K562 (cell line): ENCODE data around the gene GOLGA6L2. TPM values are rescaled to one million over a fixed set of nuclear protein-coding genes. Genes with fewer than 3 reads are reported as not detected.

Source experiments
- ATAC-seq: fragments of 200-7000 bp; cut with Tn5 transposase; 3 replicates; pipeline ENCODE4 v1.9.1; 2020; ENCODE audit warnings: moderate library complexity
- BruUV-seq: library from RNA; stranded (reverse); fragments of 400-500 nt; replicated peaks from 2 replicates; lab custom pipeline; 2021; lab: Mats Ljungman, UMichigan
- CTCF ChIA-PET: fragments of 300-600 bp; formaldehyde crosslinking; extraction: SDS; loops from one replicate; lab custom pipeline; 2021; ENCODE audit warnings: low intra/inter-chr PET ratio; lab: Yijun Ruan, JAX
- POLR2A ChIA-PET: fragments of 300-600, 350-650 bp; sonication (Branson Sonifier 250); formaldehyde crosslinking; extraction: SDS; loops from one replicate; lab custom pipeline; 2021; ENCODE audit warnings: antibody characterized with exemption, inconsistent platforms; lab: Yijun Ruan, JAX
- DNase-seq, 4 experiments: peaks; one replicate each; pipeline versions ENCODE4 v3.0.0 to v3.0.0-alpha.2; 2011 to 2018; ENCODE audit warnings: low spot score in 3 of 4, mixed read lengths in 3 of 4; ENCODE audit errors: extremely low read depth in 1 of 4
- FAIRE-seq: peaks from 2 replicates; lab custom pipeline; 2011; peaks lifted over from hg19 to GRCh38; lab: Jason Lieb, UNC
- H2AFZ ChIP-seq: 2 replicates; pipeline ENCODE4 v1.6.0; 2011; ENCODE audit warnings: low read depth, low read length, control low read depth, inconsistent platforms
- H3K27ac ChIP-seq: fragments of 200-600 bp; 3 replicates; pipeline ENCODE4 v1.8.0; 2011; ENCODE audit warnings: low read depth, mild to moderate bottlenecking, control low read depth, inconsistent platforms, low read length, moderate library complexity, mixed read lengths; ENCODE audit errors: extremely low read depth
- H3K27me3 ChIP-seq, 2 experiments: fragments of 300-600 bp in 1 of 2; 2 replicates in 1 of 2; 3 replicates in 1 of 2; pipeline versions ENCODE4 v1.6.0 to v1.8.0; 2011; ENCODE audit warnings: inconsistent platforms in 2 of 2, low read length in 2 of 2, mild to moderate bottlenecking in 1 of 2, mixed read lengths in 1 of 2, moderate library complexity in 1 of 2; ENCODE audit not compliant: control insufficient read depth in 2 of 2, insufficient read depth in 2 of 2
- H3K36me3 ChIP-seq: fragments of 300-600 bp; 3 replicates; pipeline ENCODE4 v1.8.0; 2011; ENCODE audit warnings: mild to moderate bottlenecking, low read length, inconsistent platforms; ENCODE audit not compliant: control insufficient read depth, insufficient read depth
- H3K4me1 ChIP-seq, 2 experiments: fragments of 200-600 bp in 1 of 2; replicated peaks in 1 of 2; 2 replicates in 1 of 2; 3 replicates in 1 of 2; pipeline versions ENCODE4 v1.5.1 to v1.8.0; 2011; ENCODE audit warnings: inconsistent platforms in 2 of 2, low read length in 2 of 2, mild to moderate bottlenecking in 1 of 2, mixed read lengths in 1 of 2, moderate library complexity in 1 of 2; ENCODE audit not compliant: control insufficient read depth in 2 of 2, insufficient read depth in 2 of 2
- H3K4me2 ChIP-seq: 2 replicates; pipeline ENCODE4 v1.6.1; 2011; ENCODE audit warnings: low read length, control low read depth, inconsistent platforms, mixed read lengths; ENCODE audit not compliant: insufficient read depth
- H3K4me3 ChIP-seq: fragments of 200-600 bp; sonication (generic), shearing (Covaris generic); 2 replicates; pipeline ENCODE4 v1.5.1; 2016; ENCODE audit warnings: control low read depth, inconsistent platforms
- H3K79me2 ChIP-seq: fragments of 200-600 bp; 3 replicates; pipeline ENCODE4 v1.8.0; 2011; ENCODE audit warnings: low read length, inconsistent platforms; ENCODE audit not compliant: control insufficient read depth, insufficient read depth
- H3K9ac ChIP-seq, 2 experiments: 2 replicates each; pipeline versions ENCODE4 v1.6.0 to v1.6.1; 2011; ENCODE audit warnings: low read depth in 2 of 2, low read length in 2 of 2, control low read depth in 1 of 2, inconsistent platforms in 1 of 2, mild to moderate bottlenecking in 1 of 2, mixed read lengths in 1 of 2; ENCODE audit not compliant: insufficient read depth in 1 of 2
- H3K9me1 ChIP-seq: one replicate; pipeline ENCODE4 v1.6.0; 2011; ENCODE audit warnings: inconsistent platforms, mild to moderate bottlenecking, low read length, moderate library complexity; ENCODE audit not compliant: control insufficient read depth, insufficient read depth
- H3K9me3 ChIP-seq: replicated peaks from 2 replicates; pipeline ENCODE4 v1.5.1; 2011; ENCODE audit warnings: low read depth, low read length, inconsistent platforms; ENCODE audit not compliant: control insufficient read depth, insufficient read depth
- H4K20me1 ChIP-seq: replicated peaks from 2 replicates; pipeline ENCODE4 v1.6.1; 2011; ENCODE audit warnings: low read length, inconsistent platforms, mixed read lengths; ENCODE audit not compliant: control insufficient read depth, insufficient read depth
- CBX2 ChIP-seq: fragments of 200-600 bp; sonication (generic); IDR thresholded peaks from one replicate; pipeline ENCODE4 v1.6.1; 2012; ENCODE audit warnings: mild to moderate bottlenecking, low read length, inconsistent platforms; ENCODE audit not compliant: insufficient read depth, poor library complexity, severe bottlenecking
- DACH1 ChIP-seq: fragments of 450-650 bp; IDR thresholded peaks from 2 replicates; pipeline ENCODE4 v1.6.1; 2018; ENCODE audit not compliant: partially characterized antibody
- FOXO4 ChIP-seq: fragments of 450-650 bp; formaldehyde crosslinking; IDR thresholded peaks from 2 replicates; pipeline ENCODE4 v1.4.0; 2020; ENCODE audit warnings: mild to moderate bottlenecking, moderate library complexity
- GABPA ChIP-seq: fragments of 200-800 bp; sonication (Bioruptor generic); conservative IDR thresholded peaks from 2 replicates; pipeline ENCODE4 v1.6.1; 2016; ENCODE audit warnings: low read depth, missing genetic modification characterization, missing compliant biosample characterization
- MCM2 ChIP-seq: fragments of 450-650 bp; IDR thresholded peaks from 2 replicates; pipeline ENCODE4 v1.6.1; 2017; ENCODE audit warnings: low read depth, mild to moderate bottlenecking
- NR1H2 ChIP-seq: sonication (generic); formaldehyde crosslinking; IDR thresholded peaks from 2 replicates; pipeline ENCODE4 v1.4.0; 2020; ENCODE audit warnings: mild to moderate bottlenecking, missing genetic modification reagents
- PML ChIP-seq: IDR thresholded peaks from 2 replicates; pipeline ENCODE4 v1.6.1; 2012; ENCODE audit warnings: low read length, inconsistent platforms
- SMARCA5 ChIP-seq: fragments of 450-650 bp; IDR thresholded peaks from 2 replicates; pipeline ENCODE4 v1.6.1; 2016
- SOX6 ChIP-seq: fragments of 450-650 bp; IDR thresholded peaks from 2 replicates; pipeline ENCODE4 v1.6.1; 2014; ENCODE audit warnings: mild to moderate bottlenecking
- STAG1 ChIP-seq: sonication (generic); formaldehyde crosslinking; IDR thresholded peaks from 2 replicates; pipeline ENCODE4 v1.5.0; 2020; ENCODE audit warnings: missing genetic modification reagents, borderline replicate concordance
- TFAP4 ChIP-seq: sonication (generic); formaldehyde crosslinking; IDR thresholded peaks from 2 replicates; pipeline ENCODE4 v1.8.0; 2022; ENCODE audit warnings: missing genetic modification reagents, mild to moderate bottlenecking, moderate library complexity, borderline replicate concordance
- ZNF224 ChIP-seq: sonication (generic); formaldehyde crosslinking; IDR thresholded peaks from 2 replicates; pipeline ENCODE4 v1.8.0; 2022; ENCODE audit warnings: mild to moderate bottlenecking, missing genetic modification reagents
- ZNF282 ChIP-seq: sonication (generic); formaldehyde crosslinking; IDR thresholded peaks from 2 replicates; pipeline ENCODE4 v1.8.1; 2023; ENCODE audit warnings: missing genetic modification reagents
- ZNF512 ChIP-seq: IDR thresholded peaks from 2 replicates; pipeline ENCODE4 v1.6.1; 2016; ENCODE audit warnings: missing genetic modification characterization, missing compliant biosample characterization
- ZNF668 ChIP-seq: fragments of 250-450 bp; sonication (Bioruptor Pico); IDR thresholded peaks from 2 replicates; pipeline ENCODE4 v1.8.0; 2022; ENCODE audit warnings: mild to moderate bottlenecking, inconsistent platforms
- WGBS: fragments of 100-300 bp; shearing (Covaris generic); methylation state at CpG from one replicate; pipeline ENCODE4 v1.1.6; 2016; ENCODE audit warnings: low coverage, mixed read lengths; ENCODE audit not compliant: insufficient coverage; ENCODE audit errors: missing lambda C conversion rate; 5-methylcytosine and 5-hydroxymethylcytosine counted together
- in situ Hi-C: fragments of 300-500 bp; cut with MboI; formaldehyde crosslinking; loops from 4 replicates; pipeline ENCODE4 v1.15.0; 2018; ENCODE audit warnings: inconsistent platforms, mixed read lengths
- intact Hi-C: fragments of 100-400 bp; cut with micrococcal nuclease; formaldehyde crosslinking; loops from 2 replicates; pipeline ENCODE4 v1.14.2; 2022
- polyA plus RNA-seq, 8 experiments: library from polyadenylated mRNA; depleted of rRNA in 4 of 8; stranded (reverse) in 5 of 8; unstranded in 3 of 8; fragments of >200 nt; fragmentation: Nextera tagmentation in 2 of 8; fragmentation: Illumina TruSeq in 1 of 8; extraction: Ambion mirVana in 2 of 8; extraction: Trizol in 1 of 8; gene quantifications; 2 replicates each; pipeline versions ENCODE4 v1.2.1 to v1.2.3, GENCODE V29; 2011 to 2014; ENCODE audit warnings: inconsistent platforms in 1 of 8, missing spikeins in 1 of 8
- total RNA-seq, 7 experiments: library from RNA; depleted of rRNA in 6 of 7; stranded (reverse); fragments of >200 nt in 6 of 7; fragmentation: Illumina TruSeq in 2 of 7; extraction: Trizol in 2 of 7; gene quantifications; 2 replicates each; pipeline versions ENCODE4 v1.2.1 to v1.2.3, GENCODE V29; 2011 to 2021; ENCODE audit warnings: low replicate concordance in 1 of 7
- TF ChIP-seq, protein P1 (sequence below): sonication (generic); formaldehyde crosslinking; IDR thresholded peaks from 2 replicates; pipeline ENCODE4 v1.8.0; 2023; ENCODE audit warnings: mild to moderate bottlenecking, missing genetic modification reagents
- TF ChIP-seq, protein P2 (sequence below): sonication (generic); formaldehyde crosslinking; IDR thresholded peaks from 2 replicates; pipeline ENCODE4 v1.8.1; 2023; ENCODE audit warnings: mild to moderate bottlenecking, missing genetic modification reagents

GOLGA6L2 gene
- total and polyA plus RNA-seq, 9 of the 15 experiments (the other 6 are each of a cell fraction or from before 2014, with no cell fraction given): not detected

DNA sequence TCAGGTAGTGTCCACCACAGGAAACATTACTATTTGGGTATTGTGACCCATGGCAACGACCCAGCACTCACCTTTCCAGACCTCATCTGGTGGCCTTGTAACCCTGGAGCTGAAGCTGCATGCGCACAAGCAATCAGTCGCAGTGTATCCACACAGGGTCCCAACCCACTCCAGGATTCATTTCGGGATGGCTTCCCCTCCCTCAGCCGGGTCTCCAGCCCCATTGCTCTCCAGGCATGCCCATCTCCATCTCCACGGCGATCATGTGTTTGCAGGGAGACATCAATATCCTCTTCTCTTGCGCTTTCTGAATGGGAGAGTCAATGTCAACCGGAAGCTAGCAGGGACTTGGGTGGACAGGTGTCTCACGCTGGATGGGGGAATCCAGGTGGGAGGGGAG lies 35.2 kb downstream of the GOLGA6L2 start:
- ATAC-seq: no peak
- H3K9ac ChIP-seq: no peak overlapping the region
- ChIA-PET POLR2A (no interaction called here), CTCF (no interaction called here)
- no peak overlapping the region for H3K4me3 ChIP-seq
- H3K4me2 ChIP-seq: no peak overlapping the region
- in situ Hi-C loops: no loop called here
- H3K4me1 ChIP-seq: peaks cover 0 to 5% of the 10 kb centered on the region in 2 experiments; a peak in 2 of 5 replicates
- BruUV-seq: no TSS peak
- no peaks in the 10 kb centered on the region for H3K9me1 ChIP-seq
- H3K9me3 ChIP-seq: no peaks in the 10 kb centered on the region
- H3K27me3 ChIP-seq: no peaks in the 10 kb centered on the region; a peak in 1 of 5 replicates
- H3K36me3 ChIP-seq: no peaks in the 10 kb centered on the region
- no peak overlapping the region for H2AFZ ChIP-seq
- intact Hi-C loops: no loop called here
- H4K20me1 ChIP-seq: 0 out of 2 replicates have a peak, but pooled peaks cover 2% of the 10 kb centered on the region
- H3K27ac ChIP-seq: no peak overlapping the region
- 4% methylated on average over 8 of the region's 10 CpGs for WGBS
- FAIRE-seq: no peak
- DNase-seq: no peak
- no peaks in the 10 kb centered on the region for H3K79me2 ChIP-seq
- TF ChIP-seq, protein P1, sequence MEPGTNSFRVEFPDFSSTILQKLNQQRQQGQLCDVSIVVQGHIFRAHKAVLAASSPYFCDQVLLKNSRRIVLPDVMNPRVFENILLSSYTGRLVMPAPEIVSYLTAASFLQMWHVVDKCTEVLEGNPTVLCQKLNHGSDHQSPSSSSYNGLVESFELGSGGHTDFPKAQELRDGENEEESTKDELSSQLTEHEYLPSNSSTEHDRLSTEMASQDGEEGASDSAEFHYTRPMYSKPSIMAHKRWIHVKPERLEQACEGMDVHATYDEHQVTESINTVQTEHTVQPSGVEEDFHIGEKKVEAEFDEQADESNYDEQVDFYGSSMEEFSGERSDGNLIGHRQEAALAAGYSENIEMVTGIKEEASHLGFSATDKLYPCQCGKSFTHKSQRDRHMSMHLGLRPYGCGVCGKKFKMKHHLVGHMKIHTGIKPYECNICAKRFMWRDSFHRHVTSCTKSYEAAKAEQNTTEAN (CRISPR knock-in tag): no peak
- TF ChIP-seq GABPA (tag) (no peak), ZNF224 (CRISPR knock-in tag) (no peak), PML (no peak), ZNF512 (tag) (no peak), NR1H2 (CRISPR knock-in tag) (no peak), ZNF668 (CRISPR knock-in tag) (no peak), ZNF282 (no peak), SOX6 (no peak), DACH1 (no peak), SMARCA5 (no peak), STAG1 (no peak), FOXO4 (no peak), TFAP4 (CRISPR knock-in tag) (no peak), MCM2 (no peak), CBX2 (no peak)
- TF ChIP-seq, protein P2, sequence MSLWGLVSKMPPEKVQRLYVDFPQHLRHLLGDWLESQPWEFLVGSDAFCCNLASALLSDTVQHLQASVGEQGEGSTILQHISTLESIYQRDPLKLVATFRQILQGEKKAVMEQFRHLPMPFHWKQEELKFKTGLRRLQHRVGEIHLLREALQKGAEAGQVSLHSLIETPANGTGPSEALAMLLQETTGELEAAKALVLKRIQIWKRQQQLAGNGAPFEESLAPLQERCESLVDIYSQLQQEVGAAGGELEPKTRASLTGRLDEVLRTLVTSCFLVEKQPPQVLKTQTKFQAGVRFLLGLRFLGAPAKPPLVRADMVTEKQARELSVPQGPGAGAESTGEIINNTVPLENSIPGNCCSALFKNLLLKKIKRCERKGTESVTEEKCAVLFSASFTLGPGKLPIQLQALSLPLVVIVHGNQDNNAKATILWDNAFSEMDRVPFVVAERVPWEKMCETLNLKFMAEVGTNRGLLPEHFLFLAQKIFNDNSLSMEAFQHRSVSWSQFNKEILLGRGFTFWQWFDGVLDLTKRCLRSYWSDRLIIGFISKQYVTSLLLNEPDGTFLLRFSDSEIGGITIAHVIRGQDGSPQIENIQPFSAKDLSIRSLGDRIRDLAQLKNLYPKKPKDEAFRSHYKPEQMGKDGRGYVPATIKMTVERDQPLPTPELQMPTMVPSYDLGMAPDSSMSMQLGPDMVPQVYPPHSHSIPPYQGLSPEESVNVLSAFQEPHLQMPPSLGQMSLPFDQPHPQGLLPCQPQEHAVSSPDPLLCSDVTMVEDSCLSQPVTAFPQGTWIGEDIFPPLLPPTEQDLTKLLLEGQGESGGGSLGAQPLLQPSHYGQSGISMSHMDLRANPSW (CRISPR knock-in tag): no peak
